ENCODE results near the gene CENPT.
A peak's percentile ranks its signal among the peaks of the same experiment; 100 is the strongest.

Gene CENPT, protein sequence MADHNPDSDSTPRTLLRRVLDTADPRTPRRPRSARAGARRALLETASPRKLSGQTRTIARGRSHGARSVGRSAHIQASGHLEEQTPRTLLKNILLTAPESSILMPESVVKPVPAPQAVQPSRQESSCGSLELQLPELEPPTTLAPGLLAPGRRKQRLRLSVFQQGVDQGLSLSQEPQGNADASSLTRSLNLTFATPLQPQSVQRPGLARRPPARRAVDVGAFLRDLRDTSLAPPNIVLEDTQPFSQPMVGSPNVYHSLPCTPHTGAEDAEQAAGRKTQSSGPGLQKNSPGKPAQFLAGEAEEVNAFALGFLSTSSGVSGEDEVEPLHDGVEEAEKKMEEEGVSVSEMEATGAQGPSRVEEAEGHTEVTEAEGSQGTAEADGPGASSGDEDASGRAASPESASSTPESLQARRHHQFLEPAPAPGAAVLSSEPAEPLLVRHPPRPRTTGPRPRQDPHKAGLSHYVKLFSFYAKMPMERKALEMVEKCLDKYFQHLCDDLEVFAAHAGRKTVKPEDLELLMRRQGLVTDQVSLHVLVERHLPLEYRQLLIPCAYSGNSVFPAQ

DNA sequence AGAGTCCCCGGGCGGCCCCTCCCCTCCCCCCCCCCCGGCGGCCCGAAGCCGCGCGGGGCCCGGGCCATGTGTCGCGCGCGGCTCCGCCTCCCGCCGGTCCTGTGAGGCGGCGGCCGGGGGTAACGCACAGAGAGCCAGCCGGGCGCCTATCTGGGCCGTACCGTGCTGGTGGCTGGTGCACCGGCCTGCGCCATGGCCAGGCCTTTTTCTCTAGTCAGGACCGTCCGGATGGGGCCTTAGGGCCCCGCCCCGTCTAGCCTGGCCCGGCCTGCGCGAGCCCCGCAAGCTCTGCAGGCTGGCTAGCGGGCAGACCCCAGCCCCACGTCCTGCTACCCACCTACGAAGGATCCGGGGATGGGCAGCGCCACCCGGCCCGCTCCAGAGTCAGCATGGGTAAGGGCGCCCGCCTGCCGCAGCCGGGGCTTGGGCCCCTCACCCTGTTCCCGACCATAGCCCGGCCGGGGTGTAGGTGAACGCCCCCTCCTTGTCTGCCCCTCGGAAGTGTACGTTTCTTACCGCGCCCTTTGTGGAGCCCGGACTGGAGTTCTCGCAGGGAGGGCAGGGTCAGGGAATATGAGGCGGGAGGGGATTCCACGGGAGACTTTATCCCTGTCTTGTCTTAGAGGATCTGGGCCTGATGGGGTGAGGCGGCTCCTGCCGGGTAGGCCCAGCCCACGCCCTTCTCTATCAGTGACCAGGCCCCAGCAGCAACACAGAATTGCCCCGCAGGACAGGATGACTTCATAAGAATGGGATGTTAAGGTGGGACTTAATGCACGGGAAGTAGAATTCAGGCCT lies at the start of gene CENPT:
CENPT (minus strand) TSS at position 630 of the 798 bp plus-strand sequence. CDS start 13,834 bp downstream, outside the sequence.
- no peak for DNase-seq

DNA sequence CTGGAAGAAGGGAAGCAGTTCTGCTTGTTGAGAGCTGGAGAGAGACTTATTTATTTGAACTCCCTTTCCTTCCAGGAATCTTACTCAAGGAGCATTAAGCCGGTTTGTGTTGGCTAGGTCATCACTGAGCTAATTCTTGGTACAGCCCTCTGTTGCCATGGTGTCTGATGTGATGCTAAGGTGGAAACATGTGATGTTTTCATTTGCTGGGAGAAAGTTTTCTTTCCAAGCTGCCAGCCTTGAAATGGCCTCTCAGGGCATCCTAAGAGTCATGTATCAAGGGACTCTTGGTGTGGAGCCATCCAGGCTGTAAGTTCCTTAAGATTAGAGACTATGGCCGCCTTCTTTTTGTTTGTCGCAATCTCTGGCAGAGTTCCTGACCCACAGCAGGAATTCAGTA lies 49.7 kb upstream of the CENPT start:
- DNase-seq = no peak

DNA sequence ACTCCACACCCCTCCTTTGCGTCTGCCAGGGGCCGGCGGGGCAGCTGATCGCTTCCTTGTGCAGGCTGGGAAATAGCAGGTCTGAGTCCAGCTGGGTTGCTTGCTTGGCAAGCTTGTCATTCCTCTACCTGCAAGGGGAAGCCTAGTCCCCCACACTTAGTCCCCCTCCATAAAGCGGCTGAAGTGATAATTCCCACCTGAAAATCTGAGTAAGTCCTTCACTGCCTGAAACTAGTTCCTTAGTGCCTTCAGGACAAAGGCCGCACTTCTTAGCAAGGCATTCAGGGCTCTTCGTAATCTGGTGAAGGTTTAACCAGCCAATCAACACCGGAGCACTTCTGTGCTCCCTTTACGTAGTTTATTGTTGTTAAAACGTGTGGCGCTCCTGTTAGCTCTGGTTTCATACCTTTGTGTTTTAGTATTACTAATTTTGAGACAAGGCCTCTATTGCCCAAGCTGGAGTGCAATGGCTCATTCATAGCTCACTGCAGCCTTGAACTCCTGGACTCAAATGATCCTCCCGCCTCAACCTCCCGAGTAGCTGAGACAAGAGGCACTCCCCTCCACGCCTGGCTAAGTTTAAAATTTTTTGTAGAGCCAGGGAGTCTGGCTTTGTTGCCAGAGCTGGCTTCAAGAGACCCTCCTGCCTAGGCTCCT lies 46.4 kb upstream of the CENPT start:
- DNase-seq = no peak

DNA sequence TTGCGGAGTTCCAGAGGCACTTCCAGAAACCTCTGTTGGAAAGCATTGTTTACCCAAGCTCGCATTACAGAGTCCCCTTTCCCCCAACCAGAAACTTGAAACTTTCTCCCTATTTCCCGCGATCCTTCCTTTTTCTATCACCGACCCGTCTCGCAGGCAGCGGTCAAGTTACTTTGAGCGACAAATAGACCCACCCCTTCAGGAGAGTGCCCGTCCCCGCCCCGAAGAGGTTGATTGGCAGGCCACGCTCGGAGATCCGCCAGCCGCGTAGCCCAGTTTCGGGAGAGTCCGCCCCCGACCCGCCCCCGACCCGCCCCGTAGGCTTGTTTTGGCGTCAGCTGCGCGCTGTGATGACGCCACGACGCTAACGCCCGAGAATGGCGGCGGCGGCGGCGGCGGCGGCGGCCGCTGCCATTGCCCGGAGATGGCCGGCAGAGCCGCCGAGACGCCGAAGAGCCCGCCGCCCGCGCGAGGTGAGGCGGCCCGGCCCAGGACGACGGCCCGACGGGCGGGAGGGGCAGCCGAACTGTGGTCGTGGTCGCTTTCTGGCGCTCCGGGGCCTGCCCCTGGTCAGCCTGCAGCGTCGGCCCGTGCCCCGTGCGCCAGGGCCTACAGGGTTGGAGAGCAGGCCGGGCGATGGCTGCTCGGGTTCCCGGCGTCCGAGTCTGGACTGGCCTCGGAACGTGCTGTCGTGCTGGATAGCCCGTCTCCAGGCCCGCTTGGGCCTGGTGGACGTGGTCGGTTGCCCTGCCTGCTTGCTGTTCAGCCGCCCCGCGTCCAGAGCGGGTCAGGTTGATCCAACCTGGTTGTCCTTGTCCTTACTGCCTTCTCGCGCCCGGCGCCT lies 45.6 kb upstream of the CENPT start, which contains the start of gene PSKH1:
PSKH1 (plus strand) TSS at position 356 of the 844 bp plus-strand sequence. CDS start 15,496 bp downstream, outside the sequence.
- DNase-seq = peak; percentile 72

DNA sequence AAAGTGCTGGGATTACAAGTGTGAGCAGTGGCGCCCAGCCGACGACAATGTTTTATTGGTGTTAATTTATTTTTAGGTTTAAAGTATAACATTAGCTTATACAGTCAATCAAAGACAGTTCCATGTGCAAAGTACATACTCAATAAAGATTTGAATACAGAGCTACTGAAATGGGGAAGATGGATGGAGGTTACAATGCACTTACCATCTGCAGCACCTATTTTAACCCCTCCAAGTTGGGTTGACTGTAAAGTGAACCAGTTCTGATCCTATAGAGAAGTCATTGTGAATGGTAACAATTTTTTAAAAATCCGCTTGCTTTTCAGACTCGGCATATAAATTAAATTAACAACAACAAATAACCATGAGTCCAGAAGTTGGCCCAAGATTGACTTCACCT lies 44.9 kb upstream of the CENPT start:
- DNase-seq = no peak

DNA sequence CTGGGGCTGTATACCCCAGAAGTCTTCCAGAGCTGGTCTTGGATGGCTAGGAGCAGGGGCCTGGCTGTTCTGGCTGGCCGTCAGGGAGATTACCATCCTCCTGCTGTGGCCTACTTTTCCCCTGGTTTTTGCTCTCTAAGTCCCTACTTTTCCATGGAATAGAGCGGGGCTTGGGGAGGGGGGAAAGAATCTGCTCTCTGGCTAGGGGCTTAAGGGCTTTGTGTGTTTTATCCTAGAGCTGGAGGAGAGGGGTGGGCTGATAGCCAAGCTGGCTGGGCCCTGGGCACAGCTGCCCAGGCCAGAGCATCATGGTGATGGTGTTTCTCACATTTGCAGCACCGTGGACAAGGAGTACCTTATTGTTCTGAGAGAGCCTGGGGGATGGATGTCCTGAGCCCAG lies 40.8 kb upstream of the CENPT start:
- DNase-seq = no peak

DNA sequence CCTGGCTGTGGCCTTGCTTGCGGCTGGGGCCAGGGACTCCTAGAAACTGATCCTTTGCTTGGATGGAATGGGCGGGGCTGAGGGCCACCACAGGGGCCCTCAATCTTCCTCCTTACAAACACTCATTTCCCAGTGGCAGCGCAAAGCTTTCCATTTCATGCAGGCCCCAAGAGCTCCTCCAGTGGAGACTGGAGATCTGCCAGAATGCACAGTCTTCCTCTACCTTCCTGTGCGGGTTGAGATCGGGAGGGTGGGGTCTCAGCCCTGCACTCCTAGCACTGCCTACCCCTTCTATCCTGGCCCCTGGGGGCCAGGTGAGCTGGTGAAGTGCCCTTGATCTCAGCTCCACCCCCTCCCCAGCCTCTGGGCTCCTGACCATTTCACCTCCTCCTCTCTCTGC lies 38.9 kb upstream of the CENPT start:
- DNase-seq = no peak

DNA sequence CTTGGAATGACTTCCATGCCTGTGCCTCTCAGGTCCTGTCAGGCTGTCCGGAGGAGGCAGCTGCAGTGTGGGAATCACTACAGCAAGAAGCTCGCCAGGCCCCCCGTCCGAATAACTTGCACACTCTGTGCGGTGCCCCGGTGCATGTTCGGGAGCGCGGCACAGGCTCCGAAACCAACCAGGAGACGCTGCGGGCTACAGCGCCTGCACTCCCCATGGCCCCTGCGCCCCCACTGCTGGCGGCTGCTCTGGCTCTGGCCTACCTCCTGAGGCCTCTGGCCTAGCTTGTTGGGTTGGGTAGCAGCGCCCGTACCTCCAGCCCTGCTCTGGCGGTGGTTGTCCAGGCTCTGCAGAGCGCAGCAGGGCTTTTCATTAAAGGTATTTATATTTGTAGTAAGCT lies 38.5 kb upstream of the CENPT start:
- no peak for DNase-seq

DNA sequence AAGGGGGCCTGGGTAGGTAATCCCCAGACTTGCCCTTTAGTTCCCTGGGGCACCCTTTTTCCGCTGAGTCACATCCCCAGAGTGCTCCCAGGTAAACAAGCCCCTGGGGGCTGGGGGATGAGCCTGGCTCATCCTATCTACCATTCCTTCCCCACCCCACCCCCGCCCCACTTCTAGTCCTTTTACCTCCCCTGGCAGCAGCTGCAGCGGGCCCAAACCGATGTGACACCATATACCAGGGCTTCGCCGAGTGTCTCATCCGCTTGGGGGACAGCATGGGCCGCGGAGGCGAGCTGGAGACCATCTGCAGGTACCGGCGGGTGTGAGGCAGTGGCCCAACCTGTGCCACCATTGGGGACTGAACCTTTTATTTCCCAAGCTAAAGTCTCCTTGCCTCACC lies 38.1 kb upstream of the CENPT start:
- no peak for DNase-seq

DNA sequence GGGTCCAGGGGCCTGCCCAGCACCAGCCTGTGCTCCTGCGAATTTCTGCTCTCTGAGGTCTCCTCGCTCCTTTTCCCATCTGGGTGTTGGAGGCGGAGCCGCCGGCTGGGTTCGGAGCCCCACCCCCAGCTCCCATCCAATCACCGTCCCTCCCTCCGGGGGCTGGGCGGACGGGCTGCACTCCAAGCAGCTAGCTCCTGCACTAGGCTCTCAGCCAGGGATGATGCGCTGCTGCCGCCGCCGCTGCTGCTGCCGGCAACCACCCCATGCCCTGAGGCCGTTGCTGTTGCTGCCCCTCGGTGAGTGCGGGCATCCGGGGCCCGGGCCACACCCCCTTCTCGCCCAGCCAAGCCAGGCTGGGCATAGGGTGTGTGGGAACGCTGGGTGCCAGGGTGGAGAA lies 37.2 kb upstream of the CENPT start, which contains the start of gene NRN1L:
NRN1L (plus strand) TSS at position 202 of the 400 bp plus-strand sequence; CDS start at position 221, 19 bp downstream.
- DNase-seq = peak; percentile 63

DNA sequence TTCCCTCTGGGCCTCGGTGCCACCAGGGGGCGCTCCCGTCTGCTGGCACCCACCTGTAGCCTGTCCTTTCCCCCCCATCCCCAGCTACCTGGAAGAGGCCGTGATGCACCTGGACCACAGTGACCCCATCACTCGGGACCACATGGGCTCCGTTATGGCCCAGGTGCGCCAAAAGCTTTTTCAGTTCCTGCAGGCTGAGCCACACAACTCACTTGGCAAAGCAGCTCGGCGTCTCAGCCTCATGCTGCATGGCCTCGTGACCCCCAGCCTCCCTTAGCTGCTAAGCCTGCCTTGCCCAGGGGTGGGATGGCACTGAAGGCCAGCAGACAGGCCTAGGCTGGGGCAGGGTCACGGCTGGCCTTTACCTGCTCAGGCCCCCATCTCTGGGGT lies 36.4 kb upstream of the CENPT start:
- DNase-seq = no peak

DNA sequence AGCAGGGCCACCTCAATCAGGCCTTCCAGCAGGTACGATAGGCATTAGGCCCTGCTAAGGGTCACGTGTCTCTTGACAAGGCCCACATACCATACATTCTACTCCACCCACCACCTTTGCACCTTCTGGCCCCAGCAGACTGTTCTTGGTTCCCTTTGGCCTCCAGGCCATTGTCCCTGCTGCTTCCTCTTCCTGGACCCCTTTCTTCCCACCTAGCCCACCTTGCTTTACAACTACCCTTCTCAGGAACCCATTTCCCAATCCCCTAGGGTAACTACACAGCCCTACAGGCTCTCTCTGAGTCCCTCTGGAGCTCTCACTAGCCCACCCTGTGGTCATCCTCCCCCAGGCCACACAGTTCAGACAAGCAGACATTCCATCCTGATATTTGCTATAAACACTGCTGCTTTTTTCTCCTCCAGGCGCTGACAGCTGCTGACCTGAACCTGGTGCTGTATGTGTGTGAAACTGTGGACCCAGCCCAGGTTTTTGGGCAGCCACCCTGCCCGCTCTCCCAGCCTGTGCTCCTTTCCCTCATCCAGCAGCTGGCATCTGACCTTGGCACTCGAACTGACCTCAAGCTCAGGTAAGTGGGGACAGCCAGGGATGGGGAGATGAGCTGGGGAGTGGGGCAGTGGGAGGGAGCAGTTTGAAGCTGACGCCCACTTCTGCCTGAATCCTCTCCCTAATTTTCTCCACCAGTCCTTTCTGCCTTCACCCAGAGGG lies 35.8 kb upstream of the CENPT start:
- no peak for DNase-seq

DNA sequence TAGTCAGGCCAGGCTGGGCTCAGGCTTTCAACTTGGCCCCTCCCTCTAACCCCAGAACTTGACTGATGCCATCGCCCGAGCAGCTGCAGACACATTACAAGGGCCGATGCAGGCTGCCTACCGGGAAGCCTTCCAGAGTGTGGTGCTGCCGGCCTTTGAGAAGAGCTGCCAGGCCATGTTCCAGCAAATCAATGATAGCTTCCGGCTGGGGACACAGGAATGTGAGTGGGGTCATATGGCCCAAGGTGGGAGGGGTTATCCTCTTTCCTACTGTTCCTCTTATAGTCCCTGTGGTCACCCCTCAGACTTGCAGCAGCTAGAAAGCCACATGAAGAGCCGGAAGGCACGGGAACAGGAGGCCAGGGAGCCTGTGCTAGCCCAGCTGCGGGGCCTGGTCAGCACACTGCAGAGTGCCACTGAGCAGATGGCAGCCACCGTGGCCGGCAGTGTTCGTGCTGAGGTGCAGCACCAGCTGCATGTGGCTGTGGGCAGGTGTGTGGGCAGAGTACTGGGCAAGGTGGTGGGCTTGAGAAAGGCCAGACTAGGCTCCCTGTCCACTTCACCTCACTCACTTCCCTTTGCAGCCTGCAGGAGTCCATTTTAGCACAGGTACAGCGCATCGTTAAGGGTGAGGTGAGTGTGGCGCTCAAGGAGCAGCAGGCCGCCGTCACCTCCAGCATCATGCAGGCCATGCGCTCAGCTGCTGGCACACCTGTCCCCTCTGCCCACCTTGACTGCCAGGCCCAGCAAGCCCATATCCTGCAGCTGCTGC lies 35.1 kb upstream of the CENPT start:
- DNase-seq = no peak

DNA sequence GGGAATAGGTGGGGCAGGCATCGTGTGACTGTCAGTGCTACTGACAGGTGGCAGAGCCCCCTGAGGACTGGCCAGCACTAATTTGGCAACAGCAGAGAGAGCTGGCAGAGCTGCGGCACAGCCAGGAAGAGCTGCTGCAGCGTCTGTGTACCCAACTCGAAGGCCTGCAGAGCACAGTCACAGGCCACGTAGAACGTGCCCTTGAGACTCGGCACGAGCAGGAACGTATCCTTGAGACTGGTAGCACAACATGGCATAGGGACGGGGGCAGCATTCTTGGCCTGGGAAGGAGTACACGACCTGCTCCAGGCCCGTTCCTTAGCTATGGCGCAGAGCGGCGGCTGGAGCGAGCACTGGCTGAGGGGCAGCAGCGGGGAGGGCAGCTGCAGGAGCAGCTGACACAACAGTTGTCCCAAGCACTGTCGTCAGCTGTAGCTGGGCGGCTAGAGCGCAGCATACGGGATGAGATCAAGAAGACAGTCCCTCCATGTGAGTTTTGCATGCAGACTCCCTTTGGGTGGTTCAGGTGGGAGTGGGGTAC lies 34.2 kb upstream of the CENPT start:
- DNase-seq = no peak

DNA sequence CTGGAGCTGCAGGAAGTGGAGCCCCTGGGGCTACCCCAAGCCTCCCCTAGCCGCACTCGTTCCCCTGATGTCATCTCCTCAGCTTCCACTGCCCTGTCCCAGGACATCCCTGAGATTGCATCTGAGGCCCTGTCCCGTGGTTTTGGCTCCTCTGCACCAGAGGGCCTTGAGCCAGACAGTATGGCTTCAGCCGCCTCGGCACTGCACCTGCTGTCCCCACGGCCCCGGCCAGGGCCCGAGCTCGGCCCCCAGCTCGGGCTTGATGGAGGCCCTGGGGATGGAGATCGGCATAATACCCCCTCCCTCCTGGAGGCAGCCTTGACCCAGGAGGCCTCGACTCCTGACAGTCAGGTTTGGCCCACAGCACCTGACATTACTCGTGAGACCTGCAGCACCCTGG lies 33.1 kb upstream of the CENPT start:
- no peak for DNase-seq

DNA sequence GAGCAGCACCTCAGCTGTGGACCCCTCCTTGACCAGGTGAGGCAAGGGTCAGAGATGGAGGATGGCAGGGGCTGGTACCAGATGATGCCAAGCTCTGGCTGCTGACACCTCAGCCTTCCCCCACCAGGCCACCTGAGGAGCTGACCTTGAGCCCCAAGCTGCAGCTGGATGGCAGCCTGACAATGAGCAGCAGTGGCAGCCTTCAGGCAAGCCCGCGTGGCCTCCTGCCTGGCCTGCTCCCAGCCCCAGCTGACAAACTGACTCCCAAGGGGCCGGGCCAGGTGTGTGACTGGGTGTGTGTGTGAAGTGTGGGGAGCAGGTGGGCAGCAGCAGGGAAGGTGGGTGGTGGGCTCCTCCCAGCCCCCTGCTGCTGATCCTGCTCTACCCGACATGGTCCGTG lies 32.4 kb upstream of the CENPT start:
- no peak for DNase-seq

DNA sequence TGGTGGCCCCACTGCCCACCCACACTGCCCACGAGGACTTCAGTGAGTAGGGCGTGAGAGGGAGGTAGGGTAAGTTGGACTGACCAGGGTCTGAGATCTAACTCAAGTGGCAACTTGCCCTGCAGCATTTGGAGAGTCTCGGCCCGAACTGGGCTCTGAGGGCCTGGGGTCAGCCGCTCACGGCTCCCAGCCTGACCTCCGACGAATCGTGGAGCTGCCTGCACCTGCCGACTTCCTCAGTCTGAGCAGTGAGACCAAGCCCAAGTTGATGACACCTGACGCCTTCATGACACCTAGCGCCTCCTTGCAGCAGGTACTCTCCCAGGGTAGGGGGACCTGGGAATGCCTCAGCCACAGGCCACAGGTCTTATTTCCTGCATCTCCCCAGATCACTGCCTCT lies 32.0 kb upstream of the CENPT start:
- no peak for DNase-seq

DNA sequence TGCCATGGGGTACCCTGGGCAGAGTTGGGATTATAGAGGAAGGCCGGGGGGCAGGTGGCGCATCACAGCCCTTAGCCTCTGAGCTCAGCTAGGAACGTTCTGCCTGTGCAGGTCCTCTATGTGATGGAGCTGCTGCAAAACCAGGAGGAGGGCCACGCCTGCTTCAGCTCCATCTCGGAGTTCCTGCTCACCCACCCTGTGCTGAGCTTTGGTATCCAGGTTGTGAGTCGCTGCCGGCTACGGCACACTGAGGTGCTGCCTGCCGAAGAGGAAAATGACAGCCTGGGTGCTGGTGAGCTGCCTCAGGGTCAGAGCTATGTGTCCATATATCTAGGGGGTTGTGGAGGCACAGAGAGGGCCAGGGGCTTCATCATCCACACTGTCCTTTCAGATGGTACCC lies 31.4 kb upstream of the CENPT start:
- DNase-seq = no peak

DNA sequence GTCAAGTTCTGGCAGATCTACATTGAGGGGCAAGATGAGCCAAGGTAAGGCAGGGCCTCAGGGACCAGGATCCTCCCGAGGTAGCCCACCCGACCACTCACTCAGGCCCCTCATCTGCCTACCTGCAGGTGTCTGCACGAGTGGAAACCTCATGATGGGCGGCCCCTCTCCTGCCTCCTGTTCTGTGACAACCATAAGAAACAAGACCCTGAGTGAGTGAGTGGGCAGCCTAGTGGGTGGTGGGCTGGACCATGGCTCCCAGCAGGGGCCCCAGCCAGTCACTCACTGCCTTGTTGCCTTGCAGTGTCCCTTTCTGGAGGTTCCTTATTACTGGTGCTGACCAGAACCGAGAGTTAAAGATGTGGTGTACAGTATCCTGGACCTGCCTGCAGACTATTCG lies 30.7 kb upstream of the CENPT start:
- DNase-seq = no peak

DNA sequence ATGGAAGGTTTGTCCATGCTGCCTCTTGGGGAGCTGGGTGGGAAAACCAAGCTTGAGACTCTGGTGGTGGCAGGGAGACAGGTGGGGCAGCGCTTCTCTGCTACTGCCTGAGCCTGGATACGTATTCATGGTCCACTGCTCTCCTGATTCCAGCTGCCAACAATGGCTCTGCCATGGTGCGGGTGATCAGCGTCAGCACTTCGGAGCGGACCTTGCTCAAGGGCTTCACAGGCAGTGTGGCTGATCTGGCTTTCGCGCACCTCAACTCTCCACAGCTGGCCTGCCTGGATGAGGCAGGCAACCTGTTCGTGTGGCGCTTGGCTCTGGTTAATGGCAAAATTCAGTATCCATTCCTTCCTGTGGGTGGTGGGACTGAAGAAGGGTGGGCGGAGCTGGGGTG lies 29.6 kb upstream of the CENPT start:
- DNase-seq = no peak

All from NCI-H510A (cell line).